WTC11 (cell line): ENCODE data around the gene KIR2DL3. TPM values are rescaled to one million over a fixed set of nuclear protein-coding genes. Genes with fewer than 3 reads are reported as not detected.
"Not testable (repeated sequence)": the region's sequence is repeated elsewhere in the genome, so short reads cannot be mapped to it uniquely, and the experiment has no call there.

ENCODE experiments used
- ATAC-seq: fragments of 200-7000 bp; cut with Tn5 transposase; 2 replicates; pipeline ENCODE4 v1.10.0; 2021; ENCODE audit warnings: mild to moderate bottlenecking, moderate library complexity
- CTCF ChIA-PET: fragments of 300-600 bp; sonication (Branson Sonifier 250); formaldehyde crosslinking; loops from one replicate; lab custom pipeline; 2021; ENCODE audit warnings: antibody characterized with exemption; lab: Charles Lee
- POLR2A ChIA-PET: fragments of 350-600 bp; sonication (Branson Sonifier 250); formaldehyde crosslinking; loops from one replicate; lab custom pipeline; 2021; ENCODE audit warnings: antibody characterized with exemption; lab: Charles Lee
- DNase-seq: peaks from one replicate; pipeline ENCODE4 v3.0.0; 2021; ENCODE audit warnings: low spot score
- H3K27ac Mint-ChIP-seq: 2 replicates; pipeline ENCODE4 v1.8.0; 2021; ENCODE audit warnings: mixed read lengths
- H3K27me3 Mint-ChIP-seq: 2 replicates; pipeline ENCODE4 v1.8.0; 2021; ENCODE audit warnings: low read depth, mild to moderate bottlenecking, moderate library complexity, mixed read lengths
- H3K36me3 Mint-ChIP-seq: 2 replicates; pipeline ENCODE4 v1.8.0; 2021; ENCODE audit warnings: mixed read lengths
- H3K4me1 Mint-ChIP-seq: 2 replicates; pipeline ENCODE4 v1.8.0; 2022; ENCODE audit warnings: mixed read lengths
- H3K4me3 Mint-ChIP-seq: 2 replicates; pipeline ENCODE4 v1.8.0; 2021; ENCODE audit warnings: mild to moderate bottlenecking, moderate library complexity, mixed read lengths
- H3K9me3 Mint-ChIP-seq: 2 replicates; pipeline ENCODE4 v1.8.0; 2021; ENCODE audit warnings: mixed read lengths
- total RNA-seq: library from RNA; stranded (reverse); gene quantifications from 3 replicates; pipeline ENCODE4 v1.2.3, GENCODE V29; 2021

The KIR2DL3 gene
- total RNA-seq, 1 experiment from 2014 or later, result not detected

GRCh38 chr19:54764219-54764618, 25.9 kb downstream of the KIR2DL3 start:
- H3K4me1 Mint-ChIP-seq, result not testable (repeated sequence)
- peaks cover 52% of the 10 kb centered on the region for H3K36me3 Mint-ChIP-seq

DNA sequence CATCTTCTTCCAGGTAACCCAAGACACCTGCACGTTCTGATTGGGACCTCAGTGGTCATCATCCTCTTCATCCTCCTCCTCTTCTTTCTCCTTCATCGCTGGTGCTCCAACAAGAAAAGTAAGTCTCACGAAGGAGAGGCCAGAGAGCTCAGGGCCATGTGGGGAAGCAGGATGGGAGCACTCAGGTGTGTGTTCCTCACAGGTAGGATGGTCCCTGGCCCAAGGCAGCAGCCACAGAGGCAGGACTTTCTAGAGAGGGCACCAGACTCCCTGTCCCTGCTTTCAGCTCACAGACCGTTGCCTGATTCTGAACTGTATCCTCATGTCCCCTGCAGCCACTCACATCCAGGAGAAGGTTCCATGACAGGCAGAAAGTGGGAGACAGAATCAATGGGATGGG, 28.2 kb downstream of the KIR2DL3 start:
- POLR2A ChIA-PET, CTCF ChIA-PET, ATAC-seq, H3K4me3 Mint-ChIP-seq, H3K27ac Mint-ChIP-seq, H3K4me1 Mint-ChIP-seq, DNase-seq: not testable (repeated sequence)
- Mint-ChIP-seq H3K27me3 (peaks cover 20% of the 10 kb centered on the region), H3K36me3 (peaks cover 61% of the 10 kb centered on the region), H3K9me3 (peaks cover 93% of the 10 kb centered on the region)

More at GRCh38 chr19:54764219-54764618, 25.9 kb downstream of the KIR2DL3 start:
- CTCF ChIA-PET, ATAC-seq, H3K4me3 Mint-ChIP-seq, POLR2A ChIA-PET, DNase-seq, H3K27ac Mint-ChIP-seq: not testable (repeated sequence)
- H3K27me3 Mint-ChIP-seq, result peaks cover 13% of the 10 kb centered on the region
- peaks cover 93% of the 10 kb centered on the region for H3K9me3 Mint-ChIP-seq

GRCh38 chr19:54769646-54770045, 31.3 kb downstream of the KIR2DL3 start, which contains the start of gene KIR2DL1:
Gene KIR2DL1 (plus strand): TSS chr19:54769793. CDS start chr19:54769851, 58 bp downstream.
- POLR2A ChIA-PET, H3K27ac Mint-ChIP-seq, DNase-seq, H3K4me3 Mint-ChIP-seq, CTCF ChIA-PET, H3K4me1 Mint-ChIP-seq, ATAC-seq: not testable (repeated sequence)
- H3K27me3 Mint-ChIP-seq, result peaks cover 27% of the 10 kb centered on the region
- peaks cover 94% of the 10 kb centered on the region for H3K9me3 Mint-ChIP-seq
- H3K36me3 Mint-ChIP-seq, result peaks cover 72% of the 10 kb centered on the region

GRCh38 chr19:54770511-54770910, 32.2 kb downstream of the KIR2DL3 start:
- POLR2A ChIA-PET, result not testable (repeated sequence)

GRCh38 chr19:54771018-54771960, 33.0 kb downstream of the KIR2DL3 start:
- H3K27ac Mint-ChIP-seq, ATAC-seq, DNase-seq, H3K4me3 Mint-ChIP-seq, POLR2A ChIA-PET, CTCF ChIA-PET, H3K4me1 Mint-ChIP-seq: not testable (repeated sequence)
- peaks cover 70% of the 10 kb centered on the region for H3K36me3 Mint-ChIP-seq
- peaks cover 94% of the 10 kb centered on the region for H3K9me3 Mint-ChIP-seq
- H3K27me3 Mint-ChIP-seq, result peaks cover 28% of the 10 kb centered on the region

More at GRCh38 chr19:54770511-54770910, 32.2 kb downstream of the KIR2DL3 start:
- DNase-seq, H3K4me1 Mint-ChIP-seq, ATAC-seq, H3K27ac Mint-ChIP-seq, CTCF ChIA-PET, H3K4me3 Mint-ChIP-seq: not testable (repeated sequence)
- H3K9me3 Mint-ChIP-seq, result peaks cover 94% of the 10 kb centered on the region
- peaks cover 26% of the 10 kb centered on the region for H3K27me3 Mint-ChIP-seq
- H3K36me3 Mint-ChIP-seq, result peaks cover 70% of the 10 kb centered on the region

DNA sequence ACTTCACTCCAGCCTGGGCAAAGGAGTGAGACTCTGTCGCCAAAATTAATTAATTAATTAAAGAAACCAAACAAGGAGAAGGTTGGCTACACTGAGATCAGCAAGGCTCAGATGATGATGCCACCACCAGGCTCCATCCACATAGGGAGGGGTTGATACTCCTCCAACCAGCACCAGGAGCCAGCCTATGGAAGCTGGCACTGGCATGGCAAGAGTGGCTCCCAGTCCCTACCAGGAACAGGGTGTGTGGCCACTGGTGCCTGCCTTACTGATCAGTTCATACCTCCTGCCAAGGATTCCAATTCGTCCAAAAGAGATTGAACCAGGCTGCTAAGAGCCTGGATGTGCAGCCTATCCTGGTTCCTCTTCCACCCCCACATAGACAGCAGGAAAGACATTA, 34.4 kb downstream of the KIR2DL3 start:
- CTCF ChIA-PET, result not testable (repeated sequence)

DNA sequence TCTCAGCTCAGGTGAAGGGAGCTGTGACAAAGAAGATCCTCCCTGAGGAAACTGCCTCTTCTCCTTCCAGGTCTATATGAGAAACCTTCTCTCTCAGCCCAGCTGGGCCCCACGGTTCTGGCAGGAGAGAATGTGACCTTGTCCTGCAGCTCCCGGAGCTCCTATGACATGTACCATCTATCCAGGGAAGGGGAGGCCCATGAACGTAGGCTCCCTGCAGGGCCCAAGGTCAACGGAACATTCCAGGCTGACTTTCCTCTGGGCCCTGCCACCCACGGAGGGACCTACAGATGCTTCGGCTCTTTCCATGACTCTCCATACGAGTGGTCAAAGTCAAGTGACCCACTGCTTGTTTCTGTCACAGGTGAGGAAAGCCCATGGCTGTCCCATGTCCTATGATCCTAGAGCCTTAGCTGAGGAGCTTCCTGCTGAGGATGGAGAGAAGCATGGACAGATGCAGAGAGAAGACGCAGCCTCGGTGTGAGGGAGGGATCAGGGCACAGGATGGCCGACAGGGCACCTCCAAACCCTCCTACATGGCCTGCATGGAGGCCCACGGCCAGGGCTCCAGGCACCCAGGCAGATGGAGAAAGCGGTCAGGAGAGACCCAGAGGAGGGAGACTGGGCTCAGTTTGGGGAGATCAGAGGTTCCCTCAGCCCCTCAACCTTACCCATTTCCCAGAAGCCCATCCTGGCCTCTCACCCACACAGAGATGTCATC, 36.9 kb downstream of the KIR2DL3 start:
- POLR2A ChIA-PET, H3K4me3 Mint-ChIP-seq, CTCF ChIA-PET, ATAC-seq, H3K4me1 Mint-ChIP-seq, H3K27ac Mint-ChIP-seq, DNase-seq: not testable (repeated sequence)
- Mint-ChIP-seq H3K36me3 (peaks cover 77% of the 10 kb centered on the region), H3K9me3 (peaks cover 94% of the 10 kb centered on the region), H3K27me3 (peaks cover 37% of the 10 kb centered on the region)

More for the DNA sequence above, 34.4 kb downstream of the KIR2DL3 start:
- Mint-ChIP-seq H3K9me3 (peaks cover 95% of the 10 kb centered on the region), H3K36me3 (peaks cover 74% of the 10 kb centered on the region), H3K27me3 (peaks cover 29% of the 10 kb centered on the region)
- H3K27ac Mint-ChIP-seq, POLR2A ChIA-PET, H3K4me3 Mint-ChIP-seq, ATAC-seq, DNase-seq, H3K4me1 Mint-ChIP-seq: not testable (repeated sequence)

DNA sequence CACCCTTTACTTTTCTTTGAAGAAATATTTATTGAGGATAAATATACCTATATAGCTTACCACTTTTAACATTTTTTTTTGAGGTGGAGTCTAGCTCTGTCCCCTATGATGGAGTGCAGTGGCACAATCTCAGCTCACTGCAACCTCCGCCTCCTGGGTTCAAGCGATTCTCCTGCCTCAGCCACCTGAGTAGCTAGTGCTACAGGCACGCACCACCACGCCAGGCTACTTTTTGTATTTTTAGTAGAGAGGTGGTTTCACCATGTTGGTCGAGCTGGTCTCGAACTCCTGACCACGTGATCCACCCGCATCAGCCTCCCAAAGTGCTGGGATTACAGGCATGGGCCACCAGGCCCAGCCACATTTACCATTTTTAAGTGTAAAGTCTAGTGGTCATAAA, 37.5 kb downstream of the KIR2DL3 start:
- ATAC-seq, H3K27ac Mint-ChIP-seq, H3K4me1 Mint-ChIP-seq, DNase-seq, CTCF ChIA-PET, POLR2A ChIA-PET, H3K4me3 Mint-ChIP-seq: not testable (repeated sequence)
- H3K36me3 Mint-ChIP-seq, result peaks cover 73% of the 10 kb centered on the region
- peaks cover 34% of the 10 kb centered on the region for H3K27me3 Mint-ChIP-seq
- H3K9me3 Mint-ChIP-seq, result peaks cover 92% of the 10 kb centered on the region

DNA sequence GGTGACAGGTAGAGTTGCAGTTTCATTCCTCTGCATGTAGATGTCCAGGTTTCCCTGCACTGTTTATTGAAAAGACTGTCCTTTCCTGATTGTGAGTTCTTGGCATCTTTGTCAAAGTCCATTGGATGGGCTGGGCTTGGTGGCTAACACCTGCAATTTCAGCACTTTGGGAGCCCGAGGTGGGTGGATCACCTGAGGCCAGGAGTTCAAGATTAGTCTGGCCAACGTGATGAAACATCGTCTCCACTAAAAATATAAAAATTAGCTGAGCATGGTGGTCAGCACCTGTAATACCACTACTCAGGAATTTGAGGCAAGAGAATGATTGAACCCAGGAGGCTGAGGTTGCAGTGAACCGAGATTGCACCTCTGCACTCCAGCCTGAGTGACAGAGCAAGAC, 39.5 kb downstream of the KIR2DL3 start:
- POLR2A ChIA-PET, CTCF ChIA-PET, DNase-seq, H3K27ac Mint-ChIP-seq, H3K4me1 Mint-ChIP-seq, ATAC-seq, H3K4me3 Mint-ChIP-seq: not testable (repeated sequence)
- H3K36me3 Mint-ChIP-seq, result peaks cover 68% of the 10 kb centered on the region
- peaks cover 35% of the 10 kb centered on the region for H3K27me3 Mint-ChIP-seq
- peaks cover 89% of the 10 kb centered on the region for H3K9me3 Mint-ChIP-seq

- H3K27ac Mint-ChIP-seq, H3K4me1 Mint-ChIP-seq, H3K4me3 Mint-ChIP-seq, POLR2A ChIA-PET, CTCF ChIA-PET, DNase-seq, ATAC-seq: not testable (repeated sequence)
- Mint-ChIP-seq H3K27me3 (peaks cover 29% of the 10 kb centered on the region), H3K36me3 (peaks cover 65% of the 10 kb centered on the region), H3K9me3 (peaks cover 88% of the 10 kb centered on the region)
These were observed 40.6 kb downstream of the KIR2DL3 start for GRCh38 chr19:54778896-54779295.

- H3K4me3 Mint-ChIP-seq, H3K27ac Mint-ChIP-seq, H3K4me1 Mint-ChIP-seq, DNase-seq, CTCF ChIA-PET, POLR2A ChIA-PET, ATAC-seq: not testable (repeated sequence)
- peaks cover 16% of the 10 kb centered on the region; the same call in 1 of the 2 replicates for H3K27me3 Mint-ChIP-seq
- H3K9me3 Mint-ChIP-seq, result peaks cover 78% of the 10 kb centered on the region
- H3K36me3 Mint-ChIP-seq, result peaks cover 63% of the 10 kb centered on the region
These were observed 44.6 kb downstream of the KIR2DL3 start for GRCh38 chr19:54782916-54783315.
